Activated gamma-delta T cell (primary cell): ENCODE data around the gene PGBD1.
"Not testable (repeated sequence)": the region's sequence is repeated elsewhere in the genome, so short reads cannot be mapped to it uniquely, and the experiment has no call there.

Experiments
- DNase-seq: peaks from one replicate; lab custom pipeline; 2025; lab: John Stamatoyannopoulos, UW

Gene PGBD1

GRCh38 chr6:28269492-28269891, 11.9 kb upstream of the PGBD1 start:
- DNase-seq, result no peak

DNA sequence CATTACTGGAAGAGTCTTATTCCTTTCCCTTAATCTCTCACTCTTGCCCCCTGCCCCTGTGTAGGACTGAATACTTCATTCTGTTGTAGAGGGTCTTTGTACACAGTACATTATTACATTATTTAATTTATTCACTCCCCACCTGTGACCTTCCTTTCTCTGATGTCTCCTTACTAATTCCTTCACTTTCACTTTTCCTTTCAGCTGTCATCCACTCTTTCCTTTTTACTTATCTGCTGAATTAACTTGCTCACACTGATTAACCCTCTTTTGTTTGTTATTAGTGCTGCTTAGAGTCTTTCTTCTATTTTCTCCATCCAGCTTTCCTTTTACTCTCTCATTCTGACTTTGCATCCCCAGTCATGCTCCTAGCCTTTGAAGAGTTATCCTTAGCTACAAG, 6.5 kb upstream of the PGBD1 start:
- no peak for DNase-seq

GRCh38 chr6:28277746-28278145, 3.6 kb upstream of the PGBD1 start:
- DNase-seq, result no peak

- DNase-seq, result no peak
These were observed 631 bp upstream of the PGBD1 start for GRCh38 chr6:28280595-28281287.

DNA sequence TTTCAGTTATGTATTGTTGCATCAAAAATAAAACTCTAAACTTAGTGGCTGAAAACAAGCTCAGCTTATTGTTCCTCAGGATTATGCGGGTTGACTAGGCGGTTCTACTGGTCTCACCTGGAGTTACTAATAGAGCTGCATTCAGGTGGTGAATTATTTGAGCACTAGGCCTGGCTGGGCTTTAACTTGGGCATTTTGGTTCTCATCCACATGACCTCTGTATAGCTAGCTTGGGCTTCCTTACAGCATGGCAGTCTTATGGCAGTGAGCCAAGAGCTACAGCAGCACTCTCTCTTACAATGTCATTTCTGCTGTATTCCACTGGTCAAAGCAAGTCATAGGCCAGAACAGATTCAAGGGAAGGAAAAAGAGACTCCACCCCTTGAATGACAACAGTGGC, 1.6 kb downstream of the PGBD1 start:
- DNase-seq, result no peak

- no peak for DNase-seq
These were observed 10.2 kb downstream of the PGBD1 start for GRCh38 chr6:28291573-28291972.

- DNase-seq, result no peak
These were observed 14.0 kb downstream of the PGBD1 start for GRCh38 chr6:28295326-28295725.

DNA sequence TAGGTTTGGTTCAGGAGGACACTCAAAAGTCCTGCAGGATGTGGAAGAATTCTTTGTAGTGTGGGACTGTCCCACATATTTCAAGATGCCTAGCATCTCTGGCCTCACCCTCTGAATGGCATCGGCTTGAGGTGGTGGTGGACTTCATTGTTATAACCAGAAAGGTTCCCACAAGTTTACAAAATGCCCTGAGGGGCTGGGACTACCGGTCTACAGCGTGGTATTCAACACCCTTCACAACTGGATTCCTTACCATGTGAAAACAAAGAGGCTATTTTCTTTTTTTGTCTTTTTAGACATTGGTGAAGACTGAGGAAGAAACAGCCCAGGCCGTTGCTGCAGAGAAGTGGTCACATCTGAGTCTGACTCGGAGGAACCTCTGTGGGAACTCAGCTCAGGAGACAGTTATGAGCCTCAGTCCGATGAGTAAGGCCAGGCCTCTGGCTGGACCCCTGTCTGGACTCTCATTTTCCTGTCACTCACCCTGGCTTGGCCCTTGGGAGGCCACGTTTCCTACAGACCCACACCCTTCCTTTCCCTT, 15.2 kb downstream of the PGBD1 start:
- DNase-seq, result no peak

- DNase-seq, result no peak
These were observed 22.2 kb downstream of the PGBD1 start for GRCh38 chr6:28303570-28303969.

GRCh38 chr6:28306363-28306762, 25.0 kb downstream of the PGBD1 start:
- DNase-seq, result not testable (repeated sequence)

GRCh38 chr6:28311139-28311823, 29.9 kb downstream of the PGBD1 start:
- no peak for DNase-seq

DNA sequence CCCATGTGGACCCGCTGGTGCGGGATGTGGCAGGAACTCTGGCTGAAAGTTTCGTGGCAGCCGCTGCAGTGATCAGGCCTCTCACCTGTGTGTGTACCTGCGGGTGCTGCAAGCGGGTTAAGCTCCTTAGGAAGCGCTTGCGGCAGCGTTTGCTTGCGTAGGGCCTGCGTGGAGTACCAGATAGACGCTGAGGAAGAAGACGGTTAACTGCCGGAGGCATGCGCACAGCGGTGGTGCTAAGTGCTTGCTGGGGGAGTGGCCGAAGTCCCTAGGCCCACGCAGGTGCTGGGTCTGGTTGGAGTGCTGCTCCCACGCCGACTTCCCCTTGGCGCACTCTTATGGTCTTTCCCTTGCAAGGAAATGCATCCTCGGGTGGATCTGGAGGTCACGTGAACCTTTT, 31.6 kb downstream of the PGBD1 start:
- DNase-seq, result no peak

DNA sequence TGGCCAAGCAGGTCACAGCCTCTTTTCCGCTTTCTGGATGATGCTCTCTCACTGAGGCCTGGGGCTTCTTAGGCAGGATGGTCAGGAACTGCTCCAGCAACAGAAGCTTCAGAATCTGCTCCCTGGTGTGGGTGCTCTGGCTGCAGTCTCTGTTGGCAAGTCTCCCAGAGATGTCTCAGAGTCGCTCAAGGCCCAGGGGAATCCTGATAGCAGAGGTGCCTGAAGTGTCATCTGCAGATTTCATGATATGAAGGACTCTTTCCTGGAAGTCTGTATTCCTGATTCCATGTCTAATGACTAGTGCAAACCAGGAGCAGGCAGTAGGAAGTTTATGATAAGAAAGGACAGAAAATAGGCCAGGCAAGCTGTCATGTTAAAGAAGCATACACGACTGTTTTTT, 34.3 kb downstream of the PGBD1 start:
- DNase-seq, result no peak

GRCh38 chr6:28317866-28318265, 36.5 kb downstream of the PGBD1 start:
- DNase-seq, result not testable (repeated sequence)

DNA sequence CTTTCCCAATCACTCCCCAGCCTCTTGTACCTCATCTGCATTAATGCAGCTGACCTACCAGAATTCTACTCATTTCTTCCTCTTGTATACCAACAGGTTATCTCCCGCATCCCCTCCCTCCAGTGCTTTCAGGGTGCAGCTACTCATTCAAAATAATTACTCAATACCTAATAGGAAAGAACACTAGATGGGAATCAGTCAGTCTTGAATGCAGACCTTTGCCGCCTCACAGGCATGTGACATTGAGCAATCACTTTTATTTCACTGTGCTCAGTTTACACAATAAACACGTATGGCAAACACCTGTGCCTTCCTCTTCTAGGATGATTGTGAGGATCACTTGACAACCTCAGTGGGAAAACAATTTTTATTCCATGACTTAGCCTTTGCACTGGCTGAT, 41.3 kb downstream of the PGBD1 start:
- no peak for DNase-seq

DNA sequence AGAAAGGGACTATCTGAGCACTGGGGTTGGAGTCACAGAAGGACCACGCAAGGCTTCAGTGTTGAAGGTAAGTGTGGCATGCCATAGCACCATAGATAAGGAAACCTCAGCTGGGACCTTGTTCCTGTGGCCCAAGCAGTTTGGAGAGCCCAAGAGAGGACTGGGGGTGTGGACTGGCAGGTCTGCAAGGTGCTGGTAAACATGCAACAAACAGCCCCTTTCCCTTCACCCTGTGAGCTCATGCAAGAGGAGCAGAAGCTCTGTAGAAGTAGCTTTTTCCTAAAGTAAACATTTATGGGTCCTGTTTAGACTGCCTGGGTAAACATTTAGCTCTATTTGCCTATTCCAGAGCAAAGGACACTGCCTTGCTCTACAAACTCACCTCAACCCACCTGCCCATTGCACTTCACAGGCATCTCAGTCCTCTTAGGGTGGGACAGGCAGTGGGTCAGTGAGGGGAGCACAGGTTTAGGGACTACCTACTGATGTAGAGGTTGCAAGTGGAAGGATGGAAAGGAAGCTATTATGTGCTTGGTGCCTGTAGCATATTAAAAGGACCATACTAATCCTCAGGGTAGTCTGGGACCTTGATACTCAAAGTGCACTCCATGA, 42.5 kb downstream of the PGBD1 start:
- no peak for DNase-seq

- DNase-seq, result no peak
These were observed 45.1 kb downstream of the PGBD1 start for GRCh38 chr6:28326371-28326948.

GRCh38 chr6:28330041-28330440, 48.7 kb downstream of the PGBD1 start:
- DNase-seq, result no peak

GRCh38 chr6:28333047-28333446, 51.7 kb downstream of the PGBD1 start:
- DNase-seq, result no peak

DNA sequence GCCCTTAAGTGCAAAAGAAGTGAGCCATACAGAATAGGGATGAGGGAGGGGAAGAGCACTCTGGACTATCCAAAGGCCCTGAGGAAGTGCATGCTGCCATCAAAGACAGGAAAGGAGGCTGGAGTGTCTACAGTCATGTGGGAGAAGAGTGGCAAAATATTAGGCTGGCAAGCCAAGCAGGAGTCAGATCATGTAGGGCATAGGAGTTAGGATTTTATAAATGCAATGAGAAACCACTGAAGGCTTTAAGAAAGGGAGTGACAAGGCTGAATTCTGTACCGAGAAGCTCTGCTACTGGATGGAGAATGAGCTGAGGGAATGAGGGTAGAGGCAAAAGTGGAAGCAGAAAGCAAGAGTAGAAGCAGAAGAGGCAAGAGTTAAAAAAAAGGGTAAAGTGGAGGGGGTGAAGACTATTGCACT, 52.2 kb downstream of the PGBD1 start:
- DNase-seq, result no peak

DNA sequence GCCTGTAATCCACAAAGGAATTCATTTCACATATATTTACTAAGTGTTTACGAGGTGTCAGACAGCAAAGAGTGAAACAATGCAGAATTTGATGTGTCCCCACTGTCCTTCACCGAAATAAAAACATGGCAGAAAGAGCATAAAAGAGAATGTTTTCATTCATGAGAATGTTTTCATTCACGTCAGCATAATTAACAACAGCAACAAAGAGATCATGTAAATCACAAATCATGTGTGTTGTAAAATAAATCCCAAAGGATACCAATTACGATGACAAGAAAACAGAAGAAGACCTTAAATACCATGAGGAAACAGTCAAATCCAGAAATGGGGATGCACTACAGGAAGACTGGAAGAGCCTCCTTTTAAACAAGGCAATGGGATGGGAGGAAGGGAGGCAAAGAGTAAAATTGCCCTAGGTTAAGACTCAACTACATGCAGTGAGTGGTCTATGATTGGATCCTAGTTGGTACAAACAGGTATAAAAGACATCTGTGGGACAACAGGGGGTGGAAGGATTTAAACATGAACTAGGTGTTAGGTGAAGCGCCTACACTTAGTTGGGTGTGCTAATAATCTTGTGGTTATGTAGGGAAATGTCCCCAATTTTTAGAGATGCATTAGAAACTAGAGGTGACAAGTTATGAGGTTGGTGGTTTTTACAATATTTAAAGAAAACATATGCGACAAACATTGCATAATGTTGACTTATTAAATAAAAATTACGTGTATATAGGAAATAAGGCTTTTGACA, 53.1 kb downstream of the PGBD1 start:
- no peak for DNase-seq

DNA sequence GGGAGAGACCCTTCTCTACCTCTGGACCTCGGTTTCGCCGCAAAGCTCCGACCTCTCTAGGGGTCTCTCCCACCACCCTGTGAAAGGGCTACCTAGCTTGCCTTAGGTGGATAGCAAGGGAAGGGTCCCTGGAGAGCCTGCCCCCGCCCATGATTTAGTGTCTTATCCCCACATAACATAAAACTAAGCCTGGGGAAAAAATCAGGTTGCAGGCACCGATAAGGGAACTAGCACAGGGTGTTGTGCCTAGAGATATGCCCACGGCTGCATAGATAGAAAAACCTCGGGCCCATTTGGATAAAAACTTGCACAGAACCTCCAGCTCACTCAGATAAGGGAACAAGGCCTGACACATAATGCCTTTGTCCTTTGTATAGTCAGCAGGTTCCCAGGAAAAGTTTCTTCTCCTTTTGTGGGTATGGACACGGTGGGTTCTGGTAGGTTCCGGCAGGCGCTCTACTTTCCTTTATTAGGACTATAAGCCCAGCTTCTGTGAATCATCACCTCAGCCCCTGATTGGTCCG, 53.7 kb downstream of the PGBD1 start:
- DNase-seq, result no peak
